ENCODE data around the gene STKLD1.

Gene STKLD1

GRCh38 chr9:133347985-133348717 is 28.0 kb upstream of the STKLD1 start, which contains the start of the genes MED22 and RPL7A:
Gene MED22, minus strand, starts transcription at chr9:133348131. Its CDS starts 1,469 bp downstream, at chr9:133346662.
Gene RPL7A, plus strand, starts transcription at chr9:133348218. Its CDS starts 26 bp downstream, at chr9:133348244.
- H3K4me3 ChIP-seq (ENCODE audit: low read length): peak within 1 kb of the TSS; percentile 76
- H2AFZ ChIP-seq (ENCODE audit: low read depth, low read length): no peak within 1 kb of the TSS
- H3K27me3 ChIP-seq (ENCODE audit: insufficient read depth, low read length): no peaks in the 10 kb centered on the region
- H3K36me3 ChIP-seq (ENCODE audit: insufficient read depth, low read length): peaks cover 68% of the 10 kb centered on the region
- H3K4me1 ChIP-seq (ENCODE audit: insufficient read depth, low read length): peaks cover 21% of the 10 kb centered on the region
- H3K9me3 ChIP-seq (ENCODE audit: low read length): no peaks in the 10 kb centered on the region

GRCh38 chr9:133348718-133349573 is 27.2 kb upstream of the STKLD1 start:
- Histone ChIP-seq H3K36me3 (ENCODE audit: insufficient read depth, low read length) (peaks cover 68% of the 10 kb centered on the region), H3K9me3 (ENCODE audit: low read length) (no peaks in the 10 kb centered on the region), H3K27me3 (ENCODE audit: insufficient read depth, low read length) (no peaks in the 10 kb centered on the region), H3K4me1 (ENCODE audit: insufficient read depth, low read length) (peaks cover 21% of the 10 kb centered on the region), H3K4me3 (ENCODE audit: low read length) (peak overlapping the region; percentile 76), H2AFZ (ENCODE audit: low read depth, low read length) (no peak overlapping the region)

- no peaks in the 10 kb centered on the region for H3K9me3 ChIP-seq (ENCODE audit: low read length)
- H3K36me3 ChIP-seq (ENCODE audit: insufficient read depth, low read length): peaks cover 57% of the 10 kb centered on the region
- no peak overlapping the region for H2AFZ ChIP-seq (ENCODE audit: low read depth, low read length)
- peaks cover 23% of the 10 kb centered on the region for H3K4me1 ChIP-seq (ENCODE audit: insufficient read depth, low read length)
- peak overlapping the region; percentile 5 for H3K4me3 ChIP-seq (ENCODE audit: low read length)
- no peaks in the 10 kb centered on the region for H3K27me3 ChIP-seq (ENCODE audit: insufficient read depth, low read length)
Observed at GRCh38 chr9:133349965-133350616, 26.1 kb upstream of the STKLD1 start.

- Histone ChIP-seq H2AFZ (ENCODE audit: low read depth, low read length) (no peak overlapping the region), H3K27me3 (ENCODE audit: insufficient read depth, low read length) (no peaks in the 10 kb centered on the region), H3K4me3 (ENCODE audit: low read length) (no peak overlapping the region), H3K9me3 (ENCODE audit: low read length) (no peaks in the 10 kb centered on the region), H3K36me3 (ENCODE audit: insufficient read depth, low read length) (peaks cover 48% of the 10 kb centered on the region), H3K4me1 (ENCODE audit: insufficient read depth, low read length) (peaks cover 19% of the 10 kb centered on the region)
Observed at GRCh38 chr9:133351526-133351907, 24.6 kb upstream of the STKLD1 start.

GRCh38 chr9:133351908-133352634 is 24.1 kb upstream of the STKLD1 start:
- Histone ChIP-seq H3K9me3 (ENCODE audit: low read length) (no peaks in the 10 kb centered on the region), H2AFZ (ENCODE audit: low read depth, low read length) (no peak overlapping the region), H3K4me1 (ENCODE audit: insufficient read depth, low read length) (peaks cover 16% of the 10 kb centered on the region), H3K36me3 (ENCODE audit: insufficient read depth, low read length) (peaks cover 48% of the 10 kb centered on the region), H3K4me3 (ENCODE audit: low read length) (no peak overlapping the region), H3K27me3 (ENCODE audit: insufficient read depth, low read length) (no peaks in the 10 kb centered on the region)

- Histone ChIP-seq H3K4me3 (ENCODE audit: low read length) (no peak overlapping the region), H3K4me1 (ENCODE audit: insufficient read depth, low read length) (peaks cover 23% of the 10 kb centered on the region), H3K9me3 (ENCODE audit: low read length) (no peaks in the 10 kb centered on the region), H3K27me3 (ENCODE audit: insufficient read depth, low read length) (no peaks in the 10 kb centered on the region), H2AFZ (ENCODE audit: low read depth, low read length) (no peak overlapping the region), H3K36me3 (ENCODE audit: insufficient read depth, low read length) (peaks cover 52% of the 10 kb centered on the region)
Observed at GRCh38 chr9:133352635-133353340, 23.4 kb upstream of the STKLD1 start.

GRCh38 chr9:133353548-133353947 is 22.6 kb upstream of the STKLD1 start:
- H3K9me3 ChIP-seq (ENCODE audit: low read length): no peaks in the 10 kb centered on the region
- no peaks in the 10 kb centered on the region for H3K27me3 ChIP-seq (ENCODE audit: insufficient read depth, low read length)
- H2AFZ ChIP-seq (ENCODE audit: low read depth, low read length): no peak overlapping the region
- H3K4me1 ChIP-seq (ENCODE audit: insufficient read depth, low read length): peaks cover 25% of the 10 kb centered on the region
- peaks cover 57% of the 10 kb centered on the region for H3K36me3 ChIP-seq (ENCODE audit: insufficient read depth, low read length)
- H3K4me3 ChIP-seq (ENCODE audit: low read length): no peak overlapping the region

GRCh38 chr9:133354766-133355165 is 21.4 kb upstream of the STKLD1 start:
- no peak overlapping the region for H2AFZ ChIP-seq (ENCODE audit: low read depth, low read length)
- H3K4me1 ChIP-seq (ENCODE audit: insufficient read depth, low read length): peaks cover 15% of the 10 kb centered on the region
- peak overlapping the region; percentile 70 for H3K4me3 ChIP-seq (ENCODE audit: low read length)
- peaks cover 57% of the 10 kb centered on the region for H3K36me3 ChIP-seq (ENCODE audit: insufficient read depth, low read length)
- no peaks in the 10 kb centered on the region for H3K9me3 ChIP-seq (ENCODE audit: low read length)
- no peaks in the 10 kb centered on the region for H3K27me3 ChIP-seq (ENCODE audit: insufficient read depth, low read length)

GRCh38 chr9:133355881-133356357 is 20.2 kb upstream of the STKLD1 start:
- Histone ChIP-seq H3K4me3 (ENCODE audit: low read length) (peak overlapping the region; percentile 70), H3K36me3 (ENCODE audit: insufficient read depth, low read length) (peaks cover 55% of the 10 kb centered on the region), H3K9me3 (ENCODE audit: low read length) (no peaks in the 10 kb centered on the region), H3K27me3 (ENCODE audit: insufficient read depth, low read length) (no peaks in the 10 kb centered on the region), H2AFZ (ENCODE audit: low read depth, low read length) (no peak overlapping the region), H3K4me1 (ENCODE audit: insufficient read depth, low read length) (peaks cover 14% of the 10 kb centered on the region)

GRCh38 chr9:133356391-133357091 is 19.6 kb upstream of the STKLD1 start, which contains the start of the genes SURF1 and SURF2:
Gene SURF1, minus strand, starts transcription at chr9:133356487. Its CDS starts 34 bp downstream, at chr9:133356453.
Gene SURF2, plus strand, starts transcription at chr9:133356550. Its CDS starts 43 bp downstream, at chr9:133356593.
- Histone ChIP-seq H2AFZ (ENCODE audit: low read depth, low read length) (no peak within 1 kb of the TSS), H3K4me3 (ENCODE audit: low read length) (peak within 1 kb of the TSS; percentile 70), H3K9me3 (ENCODE audit: low read length) (no peaks in the 10 kb centered on the region), H3K4me1 (ENCODE audit: insufficient read depth, low read length) (peaks cover 14% of the 10 kb centered on the region), H3K36me3 (ENCODE audit: insufficient read depth, low read length) (peaks cover 55% of the 10 kb centered on the region), H3K27me3 (ENCODE audit: insufficient read depth, low read length) (no peaks in the 10 kb centered on the region)

GRCh38 chr9:133357656-133358055 is 18.5 kb upstream of the STKLD1 start:
- Histone ChIP-seq H3K36me3 (ENCODE audit: insufficient read depth, low read length) (peaks cover 55% of the 10 kb centered on the region), H3K4me1 (ENCODE audit: insufficient read depth, low read length) (peaks cover 14% of the 10 kb centered on the region), H3K4me3 (ENCODE audit: low read length) (peak overlapping the region; percentile 70), H2AFZ (ENCODE audit: low read depth, low read length) (no peak overlapping the region), H3K27me3 (ENCODE audit: insufficient read depth, low read length) (no peaks in the 10 kb centered on the region), H3K9me3 (ENCODE audit: low read length) (no peaks in the 10 kb centered on the region)

Data from neuron (in vitro differentiated cells).